PFSK-1 (cell line): ENCODE measurements around the gene UST.

ENCODE experiments used
- POLR2AphosphoS5 ChIP-seq: IDR thresholded peaks from 2 replicates; pipeline ENCODE4 v1.6.1; 2012; ENCODE audit warnings: low read depth, mild to moderate bottlenecking, control low read depth, low read length, moderate library complexity
- REST ChIP-seq, 2 experiments: IDR thresholded peaks; 2 replicates each; pipeline versions ENCODE4 v1.6.1 to v1.8.0; 2011 to 2012; ENCODE audit warnings: low read depth in 2 of 2, low read length in 2 of 2, control low read depth in 1 of 2, inconsistent platforms in 1 of 2, mild to moderate bottlenecking in 1 of 2, moderate library complexity in 1 of 2; ENCODE audit not compliant: insufficient read depth in 1 of 2
- SIN3A ChIP-seq: IDR thresholded peaks from 2 replicates; pipeline ENCODE4 v1.6.1; 2012; ENCODE audit warnings: mild to moderate bottlenecking, low read length, moderate library complexity, borderline replicate concordance; ENCODE audit not compliant: insufficient read depth
- TAF1 ChIP-seq: IDR thresholded peaks from 2 replicates; pipeline ENCODE4 v1.6.1; 2012; ENCODE audit warnings: low read length, control low read depth, borderline replicate concordance; ENCODE audit not compliant: insufficient read depth

- TF ChIP-seq SIN3A (no peak), REST (IDR thresholded peaks at IDR 0.05; ENCODE audit: insufficient read depth in 1 of 2, low read depth in 2 of 2, low read length in 2 of 2) (no peak), POLR2AphosphoS5 (no peak), TAF1 (no peak)
Observed at GRCh38 chr6:148964467-148964866, 217.6 kb downstream of the UST start.
